ENCODE measurements around the gene PRDM15.

DNA sequence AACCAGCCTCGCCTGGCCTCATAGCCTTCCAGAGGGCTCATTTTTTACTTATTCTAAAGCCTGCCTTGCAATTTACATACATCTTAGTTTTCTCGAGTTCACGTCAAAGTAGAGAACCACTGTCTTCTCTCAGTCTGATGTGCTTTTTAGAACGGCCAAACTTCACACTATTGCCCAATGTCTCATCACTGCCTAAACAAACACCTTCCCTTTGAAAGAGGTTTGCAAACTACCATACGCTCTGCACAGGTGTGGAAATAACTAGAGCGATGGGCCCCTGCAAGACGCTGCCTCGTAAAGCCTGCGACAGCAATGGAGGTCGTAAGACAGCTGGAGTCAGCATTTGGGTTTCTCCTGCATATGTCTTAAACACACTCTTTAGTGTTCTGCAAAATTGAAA, 22.6 kb downstream of the PRDM15 start:
- TF ChIP-seq, protein P1, sequence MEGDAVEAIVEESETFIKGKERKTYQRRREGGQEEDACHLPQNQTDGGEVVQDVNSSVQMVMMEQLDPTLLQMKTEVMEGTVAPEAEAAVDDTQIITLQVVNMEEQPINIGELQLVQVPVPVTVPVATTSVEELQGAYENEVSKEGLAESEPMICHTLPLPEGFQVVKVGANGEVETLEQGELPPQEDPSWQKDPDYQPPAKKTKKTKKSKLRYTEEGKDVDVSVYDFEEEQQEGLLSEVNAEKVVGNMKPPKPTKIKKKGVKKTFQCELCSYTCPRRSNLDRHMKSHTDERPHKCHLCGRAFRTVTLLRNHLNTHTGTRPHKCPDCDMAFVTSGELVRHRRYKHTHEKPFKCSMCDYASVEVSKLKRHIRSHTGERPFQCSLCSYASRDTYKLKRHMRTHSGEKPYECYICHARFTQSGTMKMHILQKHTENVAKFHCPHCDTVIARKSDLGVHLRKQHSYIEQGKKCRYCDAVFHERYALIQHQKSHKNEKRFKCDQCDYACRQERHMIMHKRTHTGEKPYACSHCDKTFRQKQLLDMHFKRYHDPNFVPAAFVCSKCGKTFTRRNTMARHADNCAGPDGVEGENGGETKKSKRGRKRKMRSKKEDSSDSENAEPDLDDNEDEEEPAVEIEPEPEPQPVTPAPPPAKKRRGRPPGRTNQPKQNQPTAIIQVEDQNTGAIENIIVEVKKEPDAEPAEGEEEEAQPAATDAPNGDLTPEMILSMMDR (conservative IDR thresholded peaks at IDR 0.05 in 1 of 2, IDR thresholded peaks at IDR 0.05 in 1 of 2; ENCODE audit: extremely low read depth in 1 of 2, insufficient read depth in 1 of 2, low read depth in 1 of 2, low read length in 2 of 2): no peak
- TF ChIP-seq EZH2 (IDR thresholded peaks at IDR 0.05; ENCODE audit: borderline replicate concordance, low read length): no peak

Measured in mammary epithelial cell (primary cell).